H9 (cell line): ENCODE results near the gene KRT85. TPM values are rescaled to one million over a fixed set of nuclear protein-coding genes. Genes with fewer than 3 reads are reported as not detected.

ENCODE experiments used
- DNase-seq: peaks from one replicate; pipeline ENCODE4 v3.0.0-alpha.2; 2017
- H2AFZ ChIP-seq: one replicate; pipeline ENCODE4 v1.6.1; 2013; ENCODE audit warnings: mild to moderate bottlenecking, low read length, control low read depth, moderate library complexity
- H2AK5ac ChIP-seq: 2 replicates; pipeline ENCODE4 v1.6.1; 2013; ENCODE audit warnings: low read length, control low read depth, mixed read lengths; ENCODE audit not compliant: insufficient read length
- H2BK120ac ChIP-seq: one replicate; pipeline ENCODE4 v1.6.1; 2013; ENCODE audit warnings: low read depth, mild to moderate bottlenecking, low read length, control low read depth, inconsistent platforms; ENCODE audit not compliant: poor library complexity, severe bottlenecking
- H2BK12ac ChIP-seq: 2 replicates; pipeline ENCODE4 v1.6.1; 2013; ENCODE audit warnings: low read length, control low read depth, mixed read lengths, low read depth; ENCODE audit not compliant: insufficient read length
- H2BK15ac ChIP-seq: 2 replicates; pipeline ENCODE4 v1.6.1; 2013; ENCODE audit warnings: low read depth, low read length, control low read depth
- H2BK20ac ChIP-seq: one replicate; pipeline ENCODE4 v1.6.1; 2013; ENCODE audit warnings: low read depth, mild to moderate bottlenecking, low read length, control low read depth, inconsistent platforms; ENCODE audit not compliant: poor library complexity, severe bottlenecking
- H2BK5ac ChIP-seq: 2 replicates; pipeline ENCODE4 v1.6.1; 2013; ENCODE audit warnings: low read length, control low read depth, mixed read lengths; ENCODE audit not compliant: insufficient read length
- H3K14ac ChIP-seq: 2 replicates; pipeline ENCODE4 v1.6.1; 2013; ENCODE audit warnings: low read length, control low read depth; ENCODE audit not compliant: insufficient read depth
- H3K18ac ChIP-seq: 2 replicates; pipeline ENCODE4 v1.6.1; 2013; ENCODE audit warnings: low read depth, mild to moderate bottlenecking, mixed read lengths, low read length, control low read depth; ENCODE audit not compliant: insufficient read length
- H3K23ac ChIP-seq: 2 replicates; pipeline ENCODE4 v1.6.1; 2013; ENCODE audit warnings: low read length, control low read depth, mixed read lengths, low read depth; ENCODE audit not compliant: insufficient read length
- H3K23me2 ChIP-seq: 2 replicates; pipeline ENCODE4 v1.6.1; 2013; ENCODE audit warnings: low read depth, mild to moderate bottlenecking, mixed read lengths, low read length, control low read depth; ENCODE audit not compliant: insufficient read length, poor library complexity, severe bottlenecking
- H3K27ac ChIP-seq: 2 replicates; pipeline ENCODE4 v1.5.1; 2013; ENCODE audit warnings: low read length, control low read depth, mixed read lengths, low read depth; ENCODE audit not compliant: insufficient read length
- H3K27me3 ChIP-seq: 2 replicates; pipeline ENCODE4 v1.6.1; 2013; ENCODE audit warnings: low read length, control low read depth, inconsistent platforms; ENCODE audit not compliant: insufficient read depth
- H3K4ac ChIP-seq: 2 replicates; pipeline ENCODE4 v1.6.1; 2013; ENCODE audit warnings: low read depth, mild to moderate bottlenecking, control low read depth, inconsistent platforms, low read length, moderate library complexity
- H3K4me1 ChIP-seq: 2 replicates; pipeline ENCODE4 v1.6.1; 2013; ENCODE audit warnings: low read length, control low read depth, inconsistent platforms; ENCODE audit not compliant: insufficient read depth
- H3K4me2 ChIP-seq: 2 replicates; pipeline ENCODE4 v1.6.1; 2013; ENCODE audit warnings: low read length, control low read depth, mixed read lengths; ENCODE audit not compliant: insufficient read length, insufficient read depth
- H3K56ac ChIP-seq: 2 replicates; pipeline ENCODE4 v1.6.1; 2013; ENCODE audit warnings: low read depth, mild to moderate bottlenecking, mixed read lengths, low read length, control low read depth; ENCODE audit not compliant: insufficient read length
- H3K79me1 ChIP-seq: 2 replicates; pipeline ENCODE4 v1.6.1; 2013; ENCODE audit warnings: low read depth, mild to moderate bottlenecking, moderate library complexity, low read length, control low read depth, inconsistent platforms; ENCODE audit not compliant: insufficient read depth, poor library complexity, severe bottlenecking
- H3K79me2 ChIP-seq: 2 replicates; pipeline ENCODE4 v1.6.1; 2013; ENCODE audit warnings: low read length, control low read depth, inconsistent platforms; ENCODE audit not compliant: insufficient read depth
- H3K9ac ChIP-seq: 2 replicates; pipeline ENCODE4 v1.6.1; 2013; ENCODE audit warnings: low read length, control low read depth, mixed read lengths; ENCODE audit not compliant: insufficient read length; ENCODE audit errors: extremely low read depth
- H3K9me3 ChIP-seq: one replicate; pipeline ENCODE4 v1.6.1; 2013; ENCODE audit warnings: low read depth, low read length, inconsistent platforms; ENCODE audit not compliant: control insufficient read depth
- H3T11ph ChIP-seq: one replicate; pipeline ENCODE4 v1.6.1; 2013; ENCODE audit warnings: mild to moderate bottlenecking, low read length, control low read depth, inconsistent platforms
- H4K20me1 ChIP-seq: one replicate; pipeline ENCODE4 v1.6.1; 2013; ENCODE audit not compliant: control insufficient read depth, insufficient read length, insufficient read depth
- H4K5ac ChIP-seq: 2 replicates; pipeline ENCODE4 v1.6.1; 2013; ENCODE audit warnings: low read depth, mild to moderate bottlenecking, mixed read lengths, low read length, control low read depth; ENCODE audit not compliant: insufficient read length
- H4K8ac ChIP-seq: replicated peaks from 2 replicates; pipeline ENCODE4 v1.6.1; 2013; ENCODE audit warnings: low read length, control low read depth, mixed read lengths, low read depth; ENCODE audit not compliant: insufficient read length
- H4K91ac ChIP-seq: 2 replicates; pipeline ENCODE4 v1.6.1; 2013; ENCODE audit warnings: low read depth, mild to moderate bottlenecking, moderate library complexity, mixed read lengths, low read length, control low read depth; ENCODE audit not compliant: insufficient read length
- H3K27ac Mint-ChIP-seq, 3 experiments: 2 replicates in 2 of 3; 3 replicates in 1 of 3; pipeline ENCODE4 v1.8.0; 2020 to 2021; ENCODE audit warnings: mixed read lengths in 3 of 3, mild to moderate bottlenecking in 1 of 3, moderate library complexity in 1 of 3
- H3K27me3 Mint-ChIP-seq: 2 replicates; pipeline ENCODE4 v1.8.0; 2021; ENCODE audit warnings: low read depth, mild to moderate bottlenecking, moderate library complexity, mixed read lengths
- H3K36me3 Mint-ChIP-seq, 3 experiments: 2 replicates in 2 of 3; 3 replicates in 1 of 3; pipeline ENCODE4 v1.8.0; 2020 to 2021; ENCODE audit warnings: low read depth in 3 of 3, mixed read lengths in 3 of 3; ENCODE audit not compliant: insufficient read depth in 1 of 3
- H3K4me1 Mint-ChIP-seq, 2 experiments: 2 replicates each; pipeline ENCODE4 v1.8.0; 2020; ENCODE audit warnings: mixed read lengths in 2 of 2
- H3K4me3 Mint-ChIP-seq, 2 experiments: 2 replicates in 1 of 2; 3 replicates in 1 of 2; pipeline ENCODE4 v1.8.0; 2020 to 2021; ENCODE audit warnings: mild to moderate bottlenecking in 2 of 2, mixed read lengths in 2 of 2, moderate library complexity in 1 of 2
- H3K9me3 Mint-ChIP-seq, 2 experiments: 2 replicates in 1 of 2; 3 replicates in 1 of 2; pipeline ENCODE4 v1.8.0; 2020; ENCODE audit warnings: mild to moderate bottlenecking in 2 of 2, mixed read lengths in 2 of 2, moderate library complexity in 1 of 2
- CTCF ChIP-seq: fragments of 200-600 bp; sonication (generic); conservative IDR thresholded peaks from 3 replicates; pipeline ENCODE4 v1.8.0; 2021; ENCODE audit warnings: antibody characterized with exemption, mild to moderate bottlenecking
- WGBS: extraction: QIAGEN DNeasy Blood & Tissue Kit; methylation state at CpG from one replicate; pipeline ENCODE4 v1.1.7; 2013; ENCODE audit warnings: missing lambda C conversion rate, low lambda C conversion rate, mixed read lengths; ENCODE audit not compliant: insufficient read length; ENCODE audit errors: extremely low coverage; 5-methylcytosine and 5-hydroxymethylcytosine counted together
- total RNA-seq: library from RNA; stranded (reverse); gene quantifications from 2 replicates; pipeline ENCODE4 v1.2.1, GENCODE V29; 2021

The KRT85 gene
- total RNA-seq, 1 experiment from 2014 or later = not detected

- Mint-ChIP-seq H3K27me3 (peaks cover 36% of the 10 kb centered on the region), H3K27ac (no peak overlapping the region), H3K9me3 (no peaks in the 10 kb centered on the region), H3K4me1 (no peaks in the 10 kb centered on the region), H3K4me3 (no peak overlapping the region), H3K36me3 (no peaks in the 10 kb centered on the region)
- no peak overlapping the region for H3K4me2 ChIP-seq
- H3K14ac ChIP-seq = no peak overlapping the region; the same call in 1 of the 2 replicates
- H3K4me1 ChIP-seq = no peaks in the 10 kb centered on the region
- no peak overlapping the region for H3K23ac ChIP-seq
- no peaks in the 10 kb centered on the region for H3K79me2 ChIP-seq
- H3K27me3 ChIP-seq = no peaks in the 10 kb centered on the region
- H3K4ac ChIP-seq = no peak overlapping the region
- no peak overlapping the region for H3K27ac ChIP-seq
- no peak overlapping the region for H2AK5ac ChIP-seq
- no peak overlapping the region for H3K18ac ChIP-seq
- H2BK120ac ChIP-seq = no peak overlapping the region
- no peak overlapping the region for H2BK5ac ChIP-seq
- no peak for DNase-seq
- H3K9me3 ChIP-seq = no peaks in the 10 kb centered on the region
- no peak overlapping the region for H2BK12ac ChIP-seq
- no peak overlapping the region for H3T11ph ChIP-seq
- H3K9ac ChIP-seq = no peak overlapping the region
- no peaks in the 10 kb centered on the region for H3K23me2 ChIP-seq
- H4K5ac ChIP-seq = no peak overlapping the region
- no peaks in the 10 kb centered on the region for H4K20me1 ChIP-seq
- no peak overlapping the region for H4K91ac ChIP-seq
- no peak overlapping the region for H3K56ac ChIP-seq
- no peak for TF ChIP-seq CTCF
- H4K8ac ChIP-seq = no peak overlapping the region
- no peak overlapping the region for H2BK15ac ChIP-seq
- WGBS = no CpG with 5 or more reads among the region's 11 CpGs
- H2AFZ ChIP-seq = no peak overlapping the region
- no peak overlapping the region for H2BK20ac ChIP-seq
- no peaks in the 10 kb centered on the region for H3K79me1 ChIP-seq
Observed at GRCh38 chr12:52318241-52318990, 48.9 kb downstream of the KRT85 start.
